Fibroblast of the aortic adventitia (primary cell): ENCODE results near the gene CYGB. TPM values are rescaled to one million over a fixed set of nuclear protein-coding genes. Genes with fewer than 3 reads are reported as not detected.

Experiments
- DNase-seq: peaks from one replicate; pipeline ENCODE4 v3.0.0-alpha.2; 2010; ENCODE audit warnings: low read depth
- H3K4me3 ChIP-seq: 2 replicates; pipeline ENCODE4 v1.5.1; 2011; ENCODE audit warnings: low read depth, mild to moderate bottlenecking, control low read depth, low read length, moderate library complexity
- CTCF ChIP-seq: IDR thresholded peaks from 2 replicates; pipeline ENCODE4 v1.5.1; 2011; ENCODE audit warnings: mild to moderate bottlenecking, low read length, control low read depth, inconsistent platforms; ENCODE audit not compliant: insufficient read depth
- total RNA-seq: library from RNA; depleted of rRNA; stranded (reverse); fragments of >200 nt; gene quantifications from 2 replicates; pipeline ENCODE4 v1.2.3, GENCODE V29; 2012; ENCODE audit warnings: low replicate concordance

Gene CYGB
- total RNA-seq = 25.9 and 35.2 TPM in 2 replicates

- H3K4me3 ChIP-seq = peak within 1 kb of the TSS; percentile 60
- TF ChIP-seq CTCF = no peak
- peak; percentile 27 for DNase-seq
Observed at GRCh38 chr17:76537578-76538280, at the start of gene CYGB. Gene CYGB (minus strand): TSS chr17:76537709. CDS start chr17:76537542, 167 bp downstream.

GRCh38 chr17:76586741-76587487, 49.4 kb upstream of the CYGB start:
- H3K4me3 ChIP-seq = no peak overlapping the region

GRCh38 chr17:76585649-76586593, 48.4 kb upstream of the CYGB start, which contains the start of gene ST6GALNAC2:
Gene ST6GALNAC2 (minus strand): TSS chr17:76585860. CDS start chr17:76585808, 52 bp downstream.
- peak; percentile 22 for TF ChIP-seq CTCF
- no peak for DNase-seq
- peak within 1 kb of the TSS; percentile 58 for H3K4me3 ChIP-seq

More at GRCh38 chr17:76586741-76587487, 49.4 kb upstream of the CYGB start:
- no peak for DNase-seq
- TF ChIP-seq CTCF = no peak

- DNase-seq = no peak
- H3K4me3 ChIP-seq = peak overlapping the region; percentile 58
- TF ChIP-seq CTCF = no peak
Observed at GRCh38 chr17:76585033-76585648, 47.6 kb upstream of the CYGB start.

- no peak for DNase-seq
- peak overlapping the region; percentile 58 for H3K4me3 ChIP-seq
- no peak for TF ChIP-seq CTCF
Observed at GRCh38 chr17:76584427-76585032, 47.0 kb upstream of the CYGB start.

DNA sequence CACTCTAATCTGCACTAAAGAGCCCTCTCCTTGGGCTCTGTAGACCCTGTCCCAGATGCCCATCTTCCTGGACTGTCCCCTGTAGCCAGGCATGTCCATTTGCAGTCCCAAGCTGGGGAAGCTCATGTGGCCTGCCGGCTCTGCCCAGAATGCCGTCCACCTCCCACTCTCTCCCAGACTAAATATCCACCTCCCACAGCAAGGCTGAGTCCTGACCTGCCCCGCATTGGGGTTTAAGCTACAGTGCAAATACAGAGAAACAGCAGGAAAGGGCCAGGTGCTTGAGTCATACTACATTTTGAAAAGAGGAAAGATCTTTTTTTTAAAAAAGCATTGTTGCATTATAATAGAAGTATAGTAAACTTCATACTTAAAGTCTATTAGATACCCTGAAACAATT, 45.2 kb upstream of the CYGB start:
- DNase-seq = no peak
- H3K4me3 ChIP-seq = no peak overlapping the region
- TF ChIP-seq CTCF = no peak
